Fibroblast of the aortic adventitia (primary cell): ENCODE results near the gene LRMDA. TPM values are rescaled to one million over a fixed set of nuclear protein-coding genes. Genes with fewer than 3 reads are reported as not detected.

Source experiments
- DNase-seq: peaks from one replicate; pipeline ENCODE4 v3.0.0-alpha.2; 2010; ENCODE audit warnings: low read depth
- H3K4me3 ChIP-seq: 2 replicates; pipeline ENCODE4 v1.5.1; 2011; ENCODE audit warnings: low read depth, mild to moderate bottlenecking, control low read depth, low read length, moderate library complexity
- CTCF ChIP-seq: IDR thresholded peaks from 2 replicates; pipeline ENCODE4 v1.5.1; 2011; ENCODE audit warnings: mild to moderate bottlenecking, low read length, control low read depth, inconsistent platforms; ENCODE audit not compliant: insufficient read depth
- total RNA-seq: library from RNA; depleted of rRNA; stranded (reverse); fragments of >200 nt; gene quantifications from 2 replicates; pipeline ENCODE4 v1.2.3, GENCODE V29; 2012; ENCODE audit warnings: low replicate concordance

LRMDA gene
- total RNA-seq, 1 donor: 6.3 TPM

- DNase-seq: no peak
- H3K4me3 ChIP-seq: no peak overlapping the region
- TF ChIP-seq CTCF: peak; percentile 28
Observed at GRCh38 chr10:75540357-75540966, 109.0 kb downstream of the LRMDA start.

- H3K4me3 ChIP-seq: no peak overlapping the region
- no peak for TF ChIP-seq CTCF
- DNase-seq: no peak
Observed at GRCh38 chr10:75540981-75541380, 109.6 kb downstream of the LRMDA start.

GRCh38 chr10:75541411-75541810 lies 110.0 kb downstream of the LRMDA start:
- H3K4me3 ChIP-seq: no peak overlapping the region
- TF ChIP-seq CTCF: no peak
- no peak for DNase-seq

GRCh38 chr10:75542084-75542483 lies 110.7 kb downstream of the LRMDA start:
- H3K4me3 ChIP-seq: no peak overlapping the region
- DNase-seq: no peak
- TF ChIP-seq CTCF: no peak

GRCh38 chr10:75542906-75543305 lies 111.5 kb downstream of the LRMDA start:
- DNase-seq: peak; percentile 94
- no peak overlapping the region for H3K4me3 ChIP-seq
- TF ChIP-seq CTCF: no peak

- TF ChIP-seq CTCF: no peak
- H3K4me3 ChIP-seq: no peak overlapping the region
- DNase-seq: peak; percentile 30
Observed at GRCh38 chr10:75544386-75544785, 113.0 kb downstream of the LRMDA start.

GRCh38 chr10:75544993-75545706 lies 113.7 kb downstream of the LRMDA start:
- TF ChIP-seq CTCF: no peak
- no peak overlapping the region for H3K4me3 ChIP-seq
- DNase-seq: peak; percentile 42
